HG03571 (cell line): Measurements from ENCODE around the gene SGPP2.
"Not testable (repeated sequence)": the region's sequence is repeated elsewhere in the genome, so short reads cannot be mapped to it uniquely, and the experiment has no call there.

ENCODE experiments used
- ATAC-seq: cut with Tn5 transposase; IDR thresholded peaks from one replicate; pipeline ENCODE4 v1.9.1; 2021; ENCODE audit not compliant: unreplicated experiment

Gene SGPP2

DNA sequence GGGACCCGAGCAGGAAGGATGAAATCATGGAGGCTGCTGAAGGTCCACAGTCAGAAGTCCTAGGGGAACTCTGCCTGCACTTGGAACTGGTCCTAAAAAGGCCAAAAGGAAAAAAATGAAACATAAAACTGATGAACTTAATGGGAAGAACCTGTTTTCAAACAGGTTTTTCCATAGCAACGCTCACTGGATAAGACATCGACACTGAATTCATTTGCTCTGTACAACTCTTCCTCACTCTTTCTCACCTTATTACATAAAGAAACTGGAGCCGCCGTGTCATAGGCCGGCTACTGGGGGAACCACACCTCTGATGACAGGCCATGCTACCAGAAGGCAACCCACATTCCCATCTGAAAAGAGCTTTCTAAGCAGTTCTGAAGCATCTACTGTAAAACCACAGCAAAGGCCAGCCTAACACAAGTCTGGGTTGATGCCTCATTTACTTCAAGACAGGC lies 147.9 kb downstream of the SGPP2 start:
- no peak for ATAC-seq

DNA sequence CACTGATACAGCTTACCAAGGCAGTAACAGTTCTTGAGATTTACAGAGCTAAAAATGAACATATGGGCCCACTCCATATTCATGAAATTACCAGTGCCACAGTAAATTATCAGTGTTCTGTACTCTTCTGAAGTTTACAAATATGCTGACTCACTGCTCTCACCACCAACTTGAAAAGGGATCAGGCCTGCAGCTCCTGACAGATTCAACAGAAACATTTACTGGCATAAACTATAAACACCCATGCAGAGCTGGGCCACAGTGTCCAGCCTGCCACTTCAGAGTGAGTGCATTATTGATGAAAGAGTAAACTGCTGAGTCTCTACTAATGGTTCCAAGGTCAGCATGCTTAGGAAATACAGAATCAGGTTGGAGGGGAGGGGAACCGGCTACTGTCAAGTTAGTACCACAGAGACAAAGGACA lies 148.4 kb downstream of the SGPP2 start:
- ATAC-seq, result no peak

DNA sequence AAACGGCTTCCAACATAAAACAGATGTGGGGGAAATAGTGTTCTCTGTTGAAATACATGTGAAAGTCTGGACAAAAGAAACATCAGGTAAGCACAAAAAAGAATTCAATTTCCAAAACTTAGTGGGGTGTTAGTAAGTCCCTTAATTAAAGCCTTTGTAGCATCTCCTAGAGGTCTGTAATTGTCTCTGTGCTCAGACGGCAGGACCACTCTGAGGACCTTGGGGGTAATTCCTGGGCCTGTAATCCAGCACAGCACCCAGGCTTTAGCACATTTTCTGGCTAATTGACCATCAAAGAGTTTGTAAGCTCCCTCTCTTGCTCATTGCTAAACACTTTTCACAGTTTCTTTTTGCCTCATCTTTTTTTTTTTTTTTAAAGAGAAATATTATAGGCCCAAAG lies 151.3 kb downstream of the SGPP2 start:
- ATAC-seq, result no peak

DNA sequence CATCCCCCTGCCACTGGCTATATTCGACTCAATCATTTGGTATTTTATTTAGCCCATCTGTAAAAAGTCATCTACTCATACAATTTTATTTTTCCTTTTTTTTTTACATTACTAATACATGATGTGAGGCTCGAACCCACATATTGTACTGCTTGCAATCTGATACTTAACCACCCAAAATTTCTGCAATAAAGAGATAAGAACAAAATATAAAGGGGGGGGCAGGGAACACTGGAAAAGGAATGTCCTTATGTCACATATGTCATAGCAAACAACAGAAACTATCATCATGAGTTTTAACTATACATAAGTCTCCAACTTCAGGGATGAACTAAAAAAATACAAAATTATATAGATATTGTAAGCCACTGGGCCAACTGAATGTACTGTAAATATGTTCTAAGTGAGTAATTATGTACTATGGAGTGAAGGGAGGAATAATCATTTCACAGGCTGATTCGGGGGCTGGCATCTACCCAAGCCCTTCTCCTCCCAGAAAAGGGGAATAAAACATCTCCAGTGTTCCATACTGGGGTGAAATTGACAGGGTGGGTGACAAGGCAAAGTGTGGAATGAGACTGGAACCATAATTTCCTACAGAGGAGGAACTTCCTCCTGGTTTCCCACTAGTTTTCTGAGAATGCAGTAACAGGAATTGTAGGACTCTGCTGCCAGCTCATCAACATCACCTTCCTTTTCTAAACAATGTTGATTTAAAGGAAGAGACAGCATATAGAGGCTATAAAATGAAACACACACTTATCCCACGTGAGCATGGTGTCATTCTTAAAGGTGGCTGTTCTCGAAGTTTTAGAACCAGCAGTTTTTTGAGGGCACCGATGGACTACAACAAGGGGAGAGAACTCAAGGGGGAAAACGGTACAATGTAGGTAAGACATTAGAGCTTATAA lies 152.1 kb downstream of the SGPP2 start:
- no peak for ATAC-seq

DNA sequence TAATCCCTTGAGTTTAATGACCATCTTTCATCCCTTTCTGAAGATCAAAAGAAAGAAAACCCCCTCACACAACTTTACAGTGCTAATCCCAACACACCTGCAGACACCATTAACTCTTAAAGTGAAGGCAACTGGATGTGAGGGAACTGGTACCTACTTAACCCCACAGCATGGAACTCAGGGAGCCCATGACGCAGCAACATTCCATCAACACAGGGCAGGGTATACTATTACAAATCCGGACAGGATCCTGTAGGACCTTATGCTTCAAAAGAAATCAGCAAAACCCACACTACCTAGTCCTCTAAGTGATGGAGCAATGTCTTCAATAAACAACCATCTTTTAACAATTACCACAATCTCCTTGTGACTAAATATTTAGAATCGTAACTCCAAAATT lies 153.0 kb downstream of the SGPP2 start:
- no peak for ATAC-seq

DNA sequence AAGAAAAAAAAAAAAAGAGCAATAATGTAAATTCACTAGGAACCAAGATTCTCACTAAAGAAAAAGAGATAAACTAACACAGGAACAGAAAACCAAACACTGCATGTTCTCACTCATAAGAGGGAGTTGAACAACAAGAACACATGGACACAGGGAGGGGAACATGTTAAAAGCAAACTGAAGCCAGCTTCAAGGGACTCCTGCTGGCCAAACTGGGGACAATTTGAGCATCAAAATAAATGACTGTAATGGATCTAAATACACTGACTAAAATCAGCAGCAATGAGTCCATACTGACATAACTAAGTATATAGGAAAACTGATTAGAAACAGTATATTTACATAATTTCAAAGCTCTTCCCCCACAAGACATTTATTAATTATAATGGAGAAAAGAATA lies 158.6 kb downstream of the SGPP2 start:
- ATAC-seq, result no peak

DNA sequence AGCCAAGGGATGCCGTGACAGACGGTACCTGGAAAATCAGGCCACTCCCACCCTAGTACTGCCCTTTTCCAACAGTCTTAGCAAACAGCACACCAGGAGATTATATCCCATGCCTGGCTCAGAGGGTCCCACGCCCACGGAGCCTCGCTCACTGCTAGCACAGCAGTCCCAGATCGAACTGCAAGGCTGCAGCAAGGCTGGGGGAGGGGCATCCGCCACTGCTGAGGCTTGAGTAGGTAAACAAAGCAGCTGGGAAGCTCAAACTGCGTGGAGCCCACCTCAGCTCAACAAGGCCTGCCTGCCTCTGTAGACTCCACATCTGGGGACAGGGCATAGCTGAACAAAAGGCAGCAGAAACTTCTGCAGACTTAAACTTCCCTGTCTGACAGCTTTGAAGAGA lies 160.2 kb downstream of the SGPP2 start:
- not testable (repeated sequence) for ATAC-seq

DNA sequence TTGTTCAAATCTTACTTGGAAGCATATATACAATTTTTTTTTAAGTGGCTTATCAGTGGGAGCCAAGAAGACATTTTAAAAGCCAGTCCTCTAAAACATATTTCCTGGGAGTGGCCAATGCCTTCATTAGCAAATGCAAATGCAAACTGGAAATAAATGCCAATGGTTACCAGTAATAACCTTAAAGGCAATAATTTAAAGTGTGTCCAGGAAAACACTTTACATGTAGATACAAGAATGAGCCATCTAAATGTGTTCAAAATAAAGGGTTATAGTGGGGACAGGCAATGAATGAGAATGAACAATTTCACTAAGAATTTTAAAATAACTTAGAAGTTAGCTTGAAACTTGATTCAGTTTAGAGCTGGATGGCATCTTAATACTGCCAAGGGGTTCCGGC lies 167.3 kb downstream of the SGPP2 start:
- no peak for ATAC-seq

DNA sequence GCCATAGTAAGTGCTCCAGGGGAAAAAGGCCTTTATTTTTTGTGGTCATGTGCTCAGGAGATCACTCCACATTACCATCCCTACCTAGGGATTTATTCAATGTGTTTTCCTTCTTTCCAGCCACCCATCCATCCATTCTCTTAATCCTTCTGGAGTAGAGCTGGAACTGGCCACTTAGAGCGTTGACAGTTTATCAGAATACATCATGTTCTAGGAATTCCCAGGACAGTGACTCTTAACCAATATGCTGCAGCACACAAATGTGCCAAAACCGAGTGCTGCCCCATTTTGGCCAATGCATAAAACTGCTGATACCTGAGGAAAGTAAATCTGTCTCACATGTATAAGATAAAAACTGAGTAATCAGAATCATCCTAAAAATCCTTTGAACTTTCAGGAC lies 167.8 kb downstream of the SGPP2 start:
- no peak for ATAC-seq

DNA sequence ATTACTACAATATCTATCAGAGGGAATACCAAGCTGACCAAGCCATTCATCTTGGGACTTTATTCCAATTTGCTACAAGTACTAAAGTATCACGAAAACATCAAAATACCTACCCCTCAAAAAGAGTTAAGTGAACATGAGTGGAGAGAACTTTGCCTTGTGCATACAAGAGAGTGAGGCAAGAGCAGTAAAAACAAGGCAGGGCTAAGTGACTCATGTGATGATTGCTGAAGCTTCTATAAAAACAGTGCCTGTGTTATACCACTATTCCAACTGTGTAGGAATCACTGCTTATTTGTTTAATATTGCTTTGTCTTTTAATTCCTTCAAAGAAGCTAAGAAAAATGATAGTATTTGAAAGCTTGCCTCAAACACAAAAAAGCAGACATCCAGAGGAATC lies 170.3 kb downstream of the SGPP2 start:
- ATAC-seq, result no peak

DNA sequence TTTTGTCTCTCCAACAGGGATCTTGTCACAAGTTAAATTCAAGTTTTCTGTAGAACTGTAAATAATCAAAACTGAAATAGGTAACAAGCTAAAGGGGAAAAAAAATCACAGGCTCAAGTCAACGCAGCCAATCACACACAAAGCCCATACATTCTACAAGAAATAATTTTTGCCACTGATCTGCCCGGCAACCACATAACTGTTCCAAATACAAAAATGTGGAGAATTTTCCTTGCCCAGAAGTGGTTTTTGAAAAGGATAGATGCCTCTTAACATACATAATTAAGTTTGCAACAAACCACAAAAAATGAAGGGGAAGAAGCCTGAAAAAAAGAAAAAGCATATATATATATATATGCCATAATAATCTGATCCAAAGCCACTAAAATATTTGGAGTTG lies 171.2 kb downstream of the SGPP2 start:
- no peak for ATAC-seq

DNA sequence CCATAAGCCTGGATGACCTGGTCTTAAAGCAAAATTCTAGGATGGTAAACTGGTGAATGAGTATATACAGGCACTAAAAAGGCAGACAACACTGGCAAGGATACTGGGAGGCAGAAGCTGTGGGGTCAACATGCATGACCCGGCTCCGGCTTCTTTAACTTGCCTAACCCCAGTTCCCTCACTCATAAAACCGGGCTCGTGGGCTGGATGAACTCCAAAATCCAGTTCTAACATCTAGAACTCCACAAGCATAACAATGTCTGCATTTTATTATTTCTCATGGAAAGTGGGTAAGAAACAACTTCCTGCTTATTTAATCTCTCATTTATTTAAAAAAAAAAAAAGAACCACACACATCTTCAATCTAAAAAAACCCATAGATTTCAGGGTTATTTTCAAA lies 174.3 kb downstream of the SGPP2 start:
- no peak for ATAC-seq

DNA sequence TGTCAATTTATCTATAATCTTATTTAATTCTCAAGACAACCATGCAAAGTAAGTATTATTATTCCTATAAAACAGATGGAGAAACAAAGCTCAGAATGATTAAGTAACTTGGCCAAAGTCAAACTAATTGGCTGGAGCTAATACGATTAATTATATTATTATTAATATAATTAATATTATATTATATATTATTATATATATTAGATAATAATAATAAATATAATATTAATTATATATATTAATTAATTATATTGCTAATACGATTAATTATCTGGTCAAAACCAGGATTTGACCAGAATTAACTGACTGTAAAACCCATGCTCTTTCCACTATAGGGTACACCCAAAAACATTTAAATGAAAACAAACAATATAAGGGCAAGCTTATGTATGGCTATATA lies 179.2 kb downstream of the SGPP2 start:
- ATAC-seq, result no peak

DNA sequence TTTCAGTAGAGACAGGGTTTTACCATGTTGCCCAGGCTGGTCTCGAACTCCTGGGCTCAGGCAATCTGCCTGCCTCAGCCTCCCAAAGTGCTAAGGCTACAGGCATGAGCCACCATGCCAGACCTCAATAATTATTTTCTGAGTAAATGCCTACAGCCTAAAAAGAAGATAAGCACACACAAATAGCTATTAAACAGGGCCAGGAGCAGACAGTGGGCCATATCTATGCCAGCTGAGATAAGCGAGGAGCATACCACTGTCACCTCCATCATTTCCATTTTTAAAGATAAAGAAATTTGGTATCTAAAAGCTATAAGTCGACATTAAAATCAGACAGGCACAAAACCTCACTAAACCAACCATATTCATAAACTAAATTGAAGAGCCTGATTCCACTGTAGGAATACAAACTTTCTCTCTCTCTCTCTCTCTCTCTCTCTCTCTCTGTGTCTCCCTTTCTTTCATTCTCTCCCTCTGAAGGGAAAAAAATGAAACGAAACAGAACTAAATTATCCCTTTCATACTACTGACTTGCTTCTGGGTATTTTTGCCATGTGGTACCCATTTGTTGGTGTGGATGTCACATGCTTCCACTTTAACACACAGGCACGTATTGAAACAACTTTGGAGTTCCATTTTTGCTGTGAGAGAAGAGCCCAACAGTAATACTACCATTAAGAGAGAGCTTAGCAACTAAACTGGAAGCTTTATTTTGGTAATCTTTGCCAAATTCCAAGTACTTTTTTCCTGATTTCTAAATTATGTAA lies 180.6 kb downstream of the SGPP2 start:
- ATAC-seq, result no peak

DNA sequence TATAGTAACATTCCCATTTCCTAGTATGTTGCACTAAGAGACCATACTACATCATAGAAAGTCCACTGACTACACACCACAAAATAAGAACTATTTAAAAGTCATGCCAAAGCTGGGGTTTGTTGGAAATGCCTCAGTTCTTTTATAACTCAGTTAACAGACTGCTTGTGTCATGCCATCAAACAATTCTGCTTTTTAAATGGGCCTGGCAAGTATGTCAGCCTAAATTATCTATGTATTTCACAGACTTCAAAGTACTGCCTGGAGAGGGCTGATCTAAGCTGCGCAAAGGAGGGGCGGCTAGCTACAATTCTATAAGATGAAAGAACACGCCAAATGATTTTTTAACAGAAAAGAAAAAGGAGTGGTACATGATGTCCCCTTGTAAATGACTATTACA lies 182.0 kb downstream of the SGPP2 start:
- no peak for ATAC-seq

DNA sequence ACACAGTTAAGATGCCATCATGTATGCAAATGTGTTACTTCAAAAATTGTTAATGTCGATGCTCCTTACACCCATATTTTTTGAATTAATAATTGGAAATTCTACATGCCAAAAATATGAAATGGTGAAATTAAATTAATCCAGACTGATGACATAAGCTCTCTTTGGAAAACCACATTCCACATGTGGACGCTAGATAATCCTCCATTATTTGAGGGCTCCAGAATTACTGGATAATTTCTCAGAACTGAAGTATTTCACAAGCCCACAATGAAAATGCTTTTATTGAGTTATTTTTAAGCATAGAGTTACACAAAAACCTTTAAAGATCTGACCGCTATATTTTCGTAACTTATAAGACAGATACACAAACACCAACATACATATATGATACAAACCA lies 183.7 kb downstream of the SGPP2 start:
- no peak for ATAC-seq

DNA sequence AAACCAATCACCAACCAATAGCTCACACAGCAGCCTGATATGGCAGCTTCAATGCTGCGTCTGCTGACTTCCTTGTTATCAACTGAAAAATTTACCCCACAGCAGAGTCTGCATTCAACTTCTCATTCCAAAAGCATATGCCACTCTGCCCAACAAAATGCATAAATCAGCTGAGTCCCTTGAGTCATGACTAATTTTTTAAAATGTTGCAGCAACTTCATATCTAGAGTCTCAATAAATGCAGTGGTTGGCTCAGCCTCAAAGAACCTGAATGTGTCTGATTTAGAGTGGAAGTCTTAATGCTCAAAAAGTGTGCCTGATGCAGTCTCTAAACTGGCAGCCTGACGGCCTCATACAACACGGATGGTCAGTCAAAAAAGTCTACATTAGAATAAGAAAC lies 185.0 kb downstream of the SGPP2 start:
- ATAC-seq, result no peak
